Neural progenitor cell (in vitro differentiated cells): Measurements from ENCODE around the gene SPOCK3. TPM values are rescaled to one million over a fixed set of nuclear protein-coding genes. Genes with fewer than 3 reads are reported as not detected.

Experiments
- DNase-seq: peaks from one replicate; pipeline ENCODE4 v3.0.0-alpha.2; 2016; ENCODE audit warnings: low spot score
- H2AFZ ChIP-seq: fragments of 200-600 bp; sonication (generic); replicated peaks from 2 replicates; pipeline ENCODE4 v1.6.1; 2016; ENCODE audit warnings: antibody characterized with exemption
- H3F3A ChIP-seq: fragments of 200-600 bp; sonication (generic); 2 replicates; pipeline ENCODE4 v1.6.1; 2016; ENCODE audit warnings: antibody characterized with exemption, low read depth
- H3K27ac ChIP-seq: fragments of 200-600 bp; sonication (generic); 2 replicates; pipeline ENCODE4 v1.5.1; 2016; ENCODE audit warnings: mild to moderate bottlenecking
- H3K27me3 ChIP-seq: fragments of 200-600 bp; sonication (generic); 2 replicates; pipeline ENCODE4 v1.6.1; 2016; ENCODE audit warnings: mild to moderate bottlenecking, moderate library complexity
- H3K36me3 ChIP-seq: fragments of 200-600 bp; sonication (generic); 2 replicates; pipeline ENCODE4 v1.5.1; 2016
- H3K4me1 ChIP-seq: fragments of 200-600 bp; sonication (generic); 2 replicates; pipeline ENCODE4 v1.6.1; 2016; ENCODE audit warnings: mixed run types
- H3K4me2 ChIP-seq: fragments of 200-600 bp; sonication (generic); 2 replicates; pipeline ENCODE4 v1.6.1; 2016
- H3K4me3 ChIP-seq: fragments of 200-600 bp; sonication (generic); 2 replicates; pipeline ENCODE4 v1.5.1; 2016
- H3K79me2 ChIP-seq: fragments of 200-600 bp; sonication (generic); 2 replicates; pipeline ENCODE4 v1.6.1; 2016; ENCODE audit warnings: low read depth
- H3K9ac ChIP-seq: fragments of 200-600 bp; sonication (generic); 2 replicates; pipeline ENCODE4 v1.6.1; 2016
- H3K9me3 ChIP-seq: fragments of 200-600 bp; sonication (generic); 2 replicates; pipeline ENCODE4 v1.5.1; 2016; ENCODE audit warnings: low read depth
- H4K20me1 ChIP-seq: fragments of 200-600 bp; sonication (generic); 2 replicates; pipeline ENCODE4 v1.6.1; 2016; ENCODE audit warnings: low read depth
- H3K27ac Mint-ChIP-seq: 3 replicates; pipeline ENCODE4 v1.8.0; 2021; ENCODE audit warnings: mixed read lengths
- H3K27me3 Mint-ChIP-seq: 2 replicates; pipeline ENCODE4 v1.8.0; 2022; ENCODE audit warnings: low read depth, mild to moderate bottlenecking, inconsistent platforms, moderate library complexity, mixed read lengths; ENCODE audit not compliant: insufficient read depth
- H3K36me3 Mint-ChIP-seq: 3 replicates; pipeline ENCODE4 v1.8.0; 2021; ENCODE audit warnings: mixed read lengths
- H3K4me1 Mint-ChIP-seq: 3 replicates; pipeline ENCODE4 v1.8.0; 2021; ENCODE audit warnings: mixed read lengths
- H3K4me3 Mint-ChIP-seq: 3 replicates; pipeline ENCODE4 v1.8.0; 2021; ENCODE audit warnings: mild to moderate bottlenecking, moderate library complexity, mixed read lengths
- H3K9me3 Mint-ChIP-seq: 3 replicates; pipeline ENCODE4 v1.8.0; 2020; ENCODE audit warnings: mixed read lengths
- CTCF ChIP-seq: fragments of 200-600 bp; sonication (generic); IDR thresholded peaks from 2 replicates; pipeline ENCODE4 v1.5.1; 2017; ENCODE audit warnings: antibody characterized with exemption, mild to moderate bottlenecking
- EZH2 ChIP-seq: fragments of 200-600 bp; sonication (generic); IDR thresholded peaks from 2 replicates; pipeline ENCODE4 v1.6.1; 2017; ENCODE audit warnings: antibody characterized with exemption, mild to moderate bottlenecking, moderate library complexity
- EZH2phosphoT487 ChIP-seq: fragments of 200-600 bp; sonication (generic); IDR thresholded peaks from 2 replicates; pipeline ENCODE4 v1.6.1; 2017; ENCODE audit warnings: antibody characterized with exemption
- total RNA-seq: library from RNA; depleted of rRNA; stranded (reverse); fragments of >200 nt; gene quantifications from 2 replicates; pipeline ENCODE4 v1.2.3, GENCODE V29; 2015; ENCODE audit warnings: low replicate concordance

The SPOCK3 gene
- total RNA-seq, 1 donor from 2014 or later, result 0.21 TPM

- peaks cover 14% of the 10 kb centered on the region for H3K9me3 Mint-ChIP-seq
These were observed 268.7 kb downstream of the SPOCK3 start for GRCh38 chr4:166965562-166965961.

GRCh38 chr4:166957451-166957850, 276.8 kb downstream of the SPOCK3 start:
- Histone ChIP-seq H2AFZ (no peak overlapping the region), H3K4me2 (no peak overlapping the region), H4K20me1 (no peaks in the 10 kb centered on the region), H3K79me2 (no peaks in the 10 kb centered on the region), H3K9me3 (no peaks in the 10 kb centered on the region), H3K9ac (no peak overlapping the region), H3K27ac (no peak overlapping the region), H3K4me3 (no peak overlapping the region), H3K4me1 (no peaks in the 10 kb centered on the region), H3K27me3 (no peaks in the 10 kb centered on the region), H3K36me3 (no peaks in the 10 kb centered on the region), H3F3A (no peaks in the 10 kb centered on the region)
- no peaks in the 10 kb centered on the region for H3K36me3 Mint-ChIP-seq
- H3K4me1 Mint-ChIP-seq, result no peaks in the 10 kb centered on the region
- TF ChIP-seq EZH2 (no peak), EZH2phosphoT487 (no peak), CTCF (no peak)
- no peak for DNase-seq
- peaks cover 2% of the 10 kb centered on the region for H3K9me3 Mint-ChIP-seq
- no peak overlapping the region for H3K27ac Mint-ChIP-seq
- H3K27me3 Mint-ChIP-seq, result peaks cover 2% of the 10 kb centered on the region
- no peak overlapping the region for H3K4me3 Mint-ChIP-seq

More at GRCh38 chr4:166965562-166965961, 268.7 kb downstream of the SPOCK3 start:
- Histone ChIP-seq H2AFZ (no peak overlapping the region), H3K9me3 (no peaks in the 10 kb centered on the region), H3F3A (no peaks in the 10 kb centered on the region), H3K4me3 (no peak overlapping the region), H3K36me3 (no peaks in the 10 kb centered on the region), H3K4me1 (no peaks in the 10 kb centered on the region), H3K79me2 (no peaks in the 10 kb centered on the region), H3K27me3 (no peaks in the 10 kb centered on the region), H4K20me1 (no peaks in the 10 kb centered on the region), H3K9ac (no peak overlapping the region), H3K27ac (no peak overlapping the region), H3K4me2 (no peak overlapping the region)
- H3K27me3 Mint-ChIP-seq, result peaks cover 2% of the 10 kb centered on the region
- no peak overlapping the region for H3K27ac Mint-ChIP-seq
- H3K4me3 Mint-ChIP-seq, result no peak overlapping the region
- no peaks in the 10 kb centered on the region for H3K36me3 Mint-ChIP-seq
- DNase-seq, result no peak
- TF ChIP-seq EZH2 (no peak), CTCF (no peak), EZH2phosphoT487 (no peak)
- H3K4me1 Mint-ChIP-seq, result no peaks in the 10 kb centered on the region

GRCh38 chr4:166956484-166956883, 277.8 kb downstream of the SPOCK3 start:
- Histone ChIP-seq H3F3A (no peaks in the 10 kb centered on the region), H3K27ac (no peak overlapping the region), H3K4me3 (no peak overlapping the region), H3K4me1 (no peaks in the 10 kb centered on the region), H2AFZ (no peak overlapping the region), H4K20me1 (no peaks in the 10 kb centered on the region), H3K9ac (no peak overlapping the region), H3K36me3 (no peaks in the 10 kb centered on the region), H3K27me3 (no peaks in the 10 kb centered on the region), H3K79me2 (no peaks in the 10 kb centered on the region), H3K4me2 (no peak overlapping the region), H3K9me3 (no peaks in the 10 kb centered on the region)
- Mint-ChIP-seq H3K36me3 (no peaks in the 10 kb centered on the region), H3K27ac (peak overlapping the region; percentile 34), H3K27me3 (peaks cover 2% of the 10 kb centered on the region), H3K4me3 (no peak overlapping the region), H3K9me3 (peaks cover 2% of the 10 kb centered on the region), H3K4me1 (no peaks in the 10 kb centered on the region)
- TF ChIP-seq CTCF (no peak), EZH2phosphoT487 (no peak), EZH2 (no peak)
- no peak for DNase-seq
